GM19238 (cell line): ENCODE data around the gene IL18.
"Not testable (repeated sequence)": the region's sequence is repeated elsewhere in the genome, so short reads cannot be mapped to it uniquely, and the experiment has no call there.

Experiments used
- DNase-seq: peaks from one replicate; pipeline ENCODE4 v3.0.0; 2011; ENCODE audit warnings: low spot score; ENCODE audit not compliant: insufficient read length

IL18 gene

DNA sequence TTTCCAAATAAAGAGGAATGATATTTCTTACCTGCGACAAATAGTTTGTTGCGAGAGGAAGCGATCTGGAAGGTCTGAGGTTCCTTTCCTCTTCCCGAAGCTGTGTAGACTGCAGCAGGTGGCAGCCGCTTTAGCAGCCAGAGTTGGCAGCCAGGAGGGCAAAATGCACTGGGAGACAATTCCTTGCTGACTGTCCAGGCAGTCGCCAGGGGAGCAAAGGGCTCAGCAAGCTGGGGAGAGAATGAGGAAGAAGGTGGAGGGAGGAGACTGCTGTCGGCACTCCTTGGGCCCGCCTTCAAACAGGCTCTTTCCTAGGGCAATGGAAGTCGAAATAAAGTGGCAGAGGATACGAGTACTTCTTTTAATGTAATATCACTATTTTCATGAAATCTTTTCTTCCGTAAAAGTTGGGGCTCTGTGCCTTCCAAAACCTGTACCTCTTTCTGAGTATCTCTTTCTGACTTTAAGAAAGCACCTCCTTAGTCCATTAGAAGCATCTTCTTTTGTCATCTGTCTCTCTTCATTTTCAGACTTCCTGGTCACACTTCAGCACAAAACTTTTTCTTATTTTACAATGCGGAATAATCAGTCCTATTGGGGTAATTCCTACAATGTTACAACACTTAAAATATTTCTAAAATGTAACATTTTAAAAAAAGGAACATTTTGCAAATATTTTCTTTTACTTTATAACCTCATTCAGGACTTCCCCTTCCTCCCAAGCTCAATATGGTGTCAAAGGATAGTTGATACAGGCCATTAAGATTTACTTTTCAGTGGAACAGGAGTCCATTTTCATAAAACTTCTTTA is at the start of gene IL18:
Gene IL18 (minus strand): TSS at position 220 of the 811 bp plus-strand sequence. CDS start 9,041 bp downstream, outside the sequence.
- DNase-seq, result no peak

DNA sequence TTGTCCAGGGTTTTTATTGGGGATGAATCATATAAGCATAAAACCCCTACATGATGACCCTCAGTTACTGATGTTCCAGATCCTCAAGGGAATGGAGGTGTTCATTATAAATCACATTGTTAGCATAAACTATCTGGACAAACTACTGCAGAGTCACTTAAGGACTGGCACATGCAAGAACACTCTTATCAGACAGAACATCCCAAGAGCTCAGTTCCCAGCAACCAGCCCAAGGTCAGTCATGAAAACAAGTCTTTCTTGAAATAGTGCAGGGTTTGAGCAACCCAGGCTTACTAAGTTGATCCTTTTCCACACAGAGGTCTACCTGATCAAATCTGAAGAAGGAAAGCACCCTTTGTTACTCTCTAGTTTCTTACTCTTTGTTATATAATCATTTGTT is 48.8 kb upstream of the IL18 start:
- DNase-seq, result no peak

DNA sequence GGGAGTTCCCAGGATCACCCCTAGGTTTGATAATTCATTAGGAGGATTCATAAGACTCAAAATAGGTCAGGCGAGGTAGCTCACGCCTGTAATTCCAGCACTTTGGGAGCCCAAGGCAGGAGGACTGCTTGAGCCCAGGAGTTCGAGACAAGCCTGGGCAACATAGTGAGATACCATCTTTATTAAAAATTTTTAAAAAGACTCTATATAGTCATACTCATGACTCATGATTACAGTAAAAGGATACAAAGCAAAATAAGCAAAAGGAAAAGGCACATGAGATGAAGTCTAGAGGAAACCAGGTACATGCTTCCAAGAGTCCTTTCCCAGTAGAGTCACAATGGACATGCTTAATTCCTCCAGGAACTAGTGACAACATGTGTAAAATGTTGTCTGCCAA is 48.4 kb upstream of the IL18 start:
- DNase-seq, result no peak

DNA sequence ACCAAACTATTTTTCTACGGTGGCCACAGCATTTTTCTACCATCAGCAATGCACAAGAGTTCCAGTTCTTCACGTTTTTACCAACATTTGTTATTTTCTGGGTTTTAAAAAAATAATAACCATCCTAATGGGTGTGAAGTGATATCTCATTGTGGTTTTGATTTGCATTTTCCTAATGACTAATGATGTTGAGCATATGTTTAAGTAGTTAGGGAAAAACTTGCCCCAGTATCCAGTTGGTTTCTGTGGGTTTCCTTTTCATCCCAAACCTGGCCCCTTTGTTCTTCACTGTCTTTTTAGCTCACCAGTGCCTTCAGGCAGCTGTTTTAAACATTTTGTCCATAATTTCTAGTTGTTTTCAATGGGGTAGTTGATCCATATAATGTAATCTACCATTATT is 47.6 kb upstream of the IL18 start:
- no peak for DNase-seq

- DNase-seq, result no peak
Observed at GRCh38 chr11:112210890-112211289, 47.0 kb upstream of the IL18 start.

GRCh38 chr11:112206071-112206470 is 42.2 kb upstream of the IL18 start:
- DNase-seq, result no peak

DNA sequence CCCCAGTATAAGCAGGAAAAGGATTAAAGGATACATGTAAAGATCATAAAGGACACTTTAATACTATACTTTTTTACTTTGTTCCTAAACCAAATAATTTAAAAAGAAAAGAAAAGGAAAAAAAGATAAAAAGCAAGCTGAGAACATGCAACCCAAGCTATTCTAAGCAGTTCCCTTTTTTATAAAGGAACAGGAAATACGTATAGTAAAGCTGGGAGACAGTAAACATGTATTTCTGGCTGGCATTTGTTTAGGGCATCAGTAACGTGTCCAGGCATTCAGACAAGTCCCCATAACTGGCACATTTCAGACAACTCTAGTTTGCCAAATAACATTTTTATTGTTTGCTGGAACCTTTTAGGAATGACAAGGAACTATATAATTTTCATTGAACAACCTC is 36.4 kb upstream of the IL18 start:
- no peak for DNase-seq

DNA sequence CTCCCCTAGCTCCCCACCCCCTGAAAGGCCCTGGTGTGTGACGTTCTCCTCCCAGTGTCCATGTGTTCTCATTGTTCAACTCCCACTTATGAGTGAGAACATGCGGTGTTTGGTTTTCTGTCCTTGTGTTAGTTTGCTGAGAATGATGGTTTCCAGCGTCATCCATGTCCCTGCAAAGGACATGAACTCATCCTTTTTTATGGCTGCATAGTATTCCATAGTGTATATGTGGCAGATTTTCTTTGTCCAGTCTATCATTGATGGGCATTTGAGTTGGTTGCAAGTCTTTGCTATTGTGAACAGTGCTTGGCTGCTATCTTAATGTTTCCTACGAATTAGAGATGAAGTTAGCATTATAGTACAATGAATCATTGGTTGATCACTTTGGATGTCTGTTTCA is 35.2 kb upstream of the IL18 start:
- DNase-seq, result not testable (repeated sequence)

- DNase-seq, result no peak
Observed at GRCh38 chr11:112196519-112197087, 32.7 kb upstream of the IL18 start.

DNA sequence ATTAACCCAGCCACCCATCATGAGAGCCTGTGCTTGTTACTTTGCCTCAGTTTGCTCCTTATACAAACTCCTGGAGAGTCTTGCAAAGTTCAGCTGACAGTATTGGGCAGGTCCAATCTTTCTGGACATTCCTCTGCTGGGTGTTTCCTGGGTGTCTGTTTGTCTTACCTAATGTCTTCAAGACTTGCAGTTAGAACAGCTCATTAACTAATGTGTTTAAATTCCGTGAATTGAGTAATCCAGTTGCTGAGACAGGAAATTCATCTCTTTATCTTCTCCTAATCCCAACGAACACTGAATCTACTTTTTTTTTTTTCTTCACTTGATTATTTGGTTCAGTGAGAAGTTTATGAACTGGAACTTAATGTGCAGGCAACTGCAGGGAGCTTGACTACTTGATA is 32.1 kb upstream of the IL18 start:
- no peak for DNase-seq

- not testable (repeated sequence) for DNase-seq
Observed at GRCh38 chr11:112195113-112195512, 31.2 kb upstream of the IL18 start.

GRCh38 chr11:112186304-112186703 is 22.4 kb upstream of the IL18 start:
- no peak for DNase-seq

DNA sequence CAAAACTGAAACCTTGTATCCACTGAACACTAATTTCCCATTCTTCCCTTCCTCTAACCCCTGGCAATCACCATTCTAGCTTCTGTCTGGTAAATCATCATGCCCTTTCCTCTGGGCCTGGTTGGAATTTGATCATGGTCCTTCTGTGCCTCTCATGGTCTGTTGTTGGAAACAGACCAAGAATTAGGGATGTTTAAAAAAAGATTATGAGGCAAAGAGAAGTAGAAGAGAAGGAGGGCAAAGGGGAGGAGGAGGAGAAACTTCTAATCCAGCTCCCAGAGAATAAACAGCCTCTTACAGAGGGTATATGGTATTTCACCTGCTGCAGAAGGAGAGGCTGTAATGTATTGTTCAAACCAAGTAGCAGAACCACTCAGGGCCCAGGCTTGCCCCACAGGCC is 22.0 kb upstream of the IL18 start:
- DNase-seq, result no peak

- no peak for DNase-seq
Observed at GRCh38 chr11:112182867-112183266, 19.0 kb upstream of the IL18 start.

- no peak for DNase-seq
Observed at GRCh38 chr11:112179601-112180000, 15.7 kb upstream of the IL18 start.

GRCh38 chr11:112178936-112179335 is 15.0 kb upstream of the IL18 start:
- no peak for DNase-seq

DNA sequence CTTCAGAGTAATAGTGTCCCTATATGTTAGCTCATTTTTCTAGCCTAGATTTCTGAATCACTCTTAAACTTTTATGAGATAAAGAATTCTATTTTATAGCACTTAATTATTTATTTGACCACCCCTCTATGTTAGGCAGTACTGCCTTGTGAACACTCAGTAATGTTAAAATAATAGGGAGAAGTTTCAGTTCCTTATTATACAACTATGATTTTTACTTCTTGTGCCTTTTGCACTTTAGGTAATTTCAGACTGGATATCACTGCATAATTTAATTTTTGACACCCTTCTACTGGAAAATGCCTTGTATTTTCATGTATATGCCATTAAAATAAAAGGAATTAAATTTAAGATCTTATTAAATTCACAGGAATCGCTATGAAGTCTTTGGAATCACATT is 14.5 kb upstream of the IL18 start:
- no peak for DNase-seq

DNA sequence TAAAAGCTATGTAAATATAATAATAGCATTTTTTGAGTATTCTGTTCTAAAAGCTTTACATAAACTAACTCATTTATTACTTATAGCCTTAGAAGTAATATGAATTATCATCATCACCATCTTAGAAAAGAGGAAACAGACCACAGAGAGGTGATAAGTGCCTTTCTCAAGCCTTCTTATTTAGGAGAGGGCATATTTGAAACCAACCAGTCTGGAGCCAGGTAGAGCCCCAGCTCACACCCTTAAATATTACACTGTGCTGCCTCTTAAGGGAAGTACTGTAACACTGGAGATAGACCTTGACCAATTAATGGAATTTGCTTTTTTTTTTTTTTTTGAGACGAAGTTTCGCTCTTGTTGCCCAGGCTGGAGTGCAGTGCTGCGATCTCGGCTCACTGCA is 13.7 kb upstream of the IL18 start:
- DNase-seq, result no peak

- DNase-seq, result no peak
Observed at GRCh38 chr11:112176077-112176476, 12.2 kb upstream of the IL18 start.

DNA sequence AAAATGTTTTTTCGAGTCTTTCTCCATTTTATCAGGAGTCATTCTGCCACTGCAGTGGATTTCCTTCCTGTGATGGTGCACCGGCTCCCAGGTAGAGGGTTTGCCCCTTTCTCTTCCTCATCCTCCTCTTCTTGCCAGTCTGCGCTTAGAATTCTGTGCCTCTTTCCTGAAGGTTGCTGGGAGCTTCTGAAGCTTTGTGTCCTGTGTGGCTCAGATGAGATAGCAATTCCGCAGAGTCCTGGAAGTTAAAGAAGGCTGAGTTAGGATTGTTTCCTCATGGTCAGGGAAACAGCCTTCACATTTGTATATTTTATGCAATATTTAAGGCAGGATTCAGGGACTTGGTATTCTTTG is 11.7 kb upstream of the IL18 start:
- no peak for DNase-seq

GRCh38 chr11:112174789-112175598 is 11.1 kb upstream of the IL18 start, which contains the start of gene BCO2:
Gene BCO2, plus strand, starts transcription at chr11:112175512. Its CDS starts 90 bp downstream, at chr11:112175602.
- DNase-seq, result no peak

DNA sequence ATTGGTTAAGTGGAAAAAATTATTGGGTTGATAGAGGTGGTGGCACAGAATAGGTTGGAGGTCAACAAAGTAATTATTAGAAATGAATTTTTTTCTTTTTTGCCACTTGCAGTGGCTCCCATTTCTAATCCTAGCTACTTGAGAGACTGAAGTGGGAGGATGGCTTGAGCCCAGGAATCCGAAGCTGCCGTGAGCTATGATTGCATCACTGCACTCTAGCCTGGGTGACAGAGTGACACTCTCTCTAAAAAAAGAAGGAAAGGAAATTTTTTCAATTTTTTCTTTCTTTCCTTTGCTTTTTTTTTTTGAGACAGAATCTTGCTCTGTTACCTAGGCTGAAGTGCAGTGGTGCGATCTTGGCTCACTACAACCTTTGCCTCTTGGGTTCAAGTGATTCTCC is 9.3 kb upstream of the IL18 start:
- no peak for DNase-seq
